Measurements from ENCODE around the gene PTPRCAP.

PTPRCAP gene

GRCh38 chr11:67393437-67393836, 44.0 kb downstream of the PTPRCAP start:
- no peak for DNase-seq

DNA sequence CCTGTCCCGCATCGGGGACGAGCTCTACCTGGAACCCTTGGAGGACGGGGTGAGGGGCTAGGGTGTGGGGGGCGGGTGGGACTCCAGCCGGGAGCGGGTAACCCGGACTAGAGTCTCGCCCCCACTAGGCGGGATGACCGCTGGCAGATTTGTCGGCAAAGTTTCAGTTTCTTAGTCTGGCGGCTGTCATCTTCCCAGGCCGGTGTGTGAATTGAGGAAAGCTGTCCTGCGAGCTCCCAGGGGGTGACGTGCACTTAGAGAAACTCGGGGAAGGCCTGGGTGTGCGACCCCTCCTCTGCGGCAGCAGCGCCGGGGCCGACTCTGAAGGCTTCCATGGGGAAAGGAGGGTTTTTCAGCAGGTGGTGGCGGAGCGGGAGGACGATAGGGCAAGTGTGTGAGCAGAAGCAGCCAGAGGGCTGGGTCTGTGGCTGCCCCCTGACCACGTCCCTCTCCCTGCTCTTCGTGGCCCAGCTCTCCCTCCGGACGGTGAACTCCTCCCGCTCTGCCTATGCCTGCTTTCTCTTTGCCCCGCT, 45.2 kb downstream of the PTPRCAP start:
- DNase-seq, result peak; percentile 59

DNA sequence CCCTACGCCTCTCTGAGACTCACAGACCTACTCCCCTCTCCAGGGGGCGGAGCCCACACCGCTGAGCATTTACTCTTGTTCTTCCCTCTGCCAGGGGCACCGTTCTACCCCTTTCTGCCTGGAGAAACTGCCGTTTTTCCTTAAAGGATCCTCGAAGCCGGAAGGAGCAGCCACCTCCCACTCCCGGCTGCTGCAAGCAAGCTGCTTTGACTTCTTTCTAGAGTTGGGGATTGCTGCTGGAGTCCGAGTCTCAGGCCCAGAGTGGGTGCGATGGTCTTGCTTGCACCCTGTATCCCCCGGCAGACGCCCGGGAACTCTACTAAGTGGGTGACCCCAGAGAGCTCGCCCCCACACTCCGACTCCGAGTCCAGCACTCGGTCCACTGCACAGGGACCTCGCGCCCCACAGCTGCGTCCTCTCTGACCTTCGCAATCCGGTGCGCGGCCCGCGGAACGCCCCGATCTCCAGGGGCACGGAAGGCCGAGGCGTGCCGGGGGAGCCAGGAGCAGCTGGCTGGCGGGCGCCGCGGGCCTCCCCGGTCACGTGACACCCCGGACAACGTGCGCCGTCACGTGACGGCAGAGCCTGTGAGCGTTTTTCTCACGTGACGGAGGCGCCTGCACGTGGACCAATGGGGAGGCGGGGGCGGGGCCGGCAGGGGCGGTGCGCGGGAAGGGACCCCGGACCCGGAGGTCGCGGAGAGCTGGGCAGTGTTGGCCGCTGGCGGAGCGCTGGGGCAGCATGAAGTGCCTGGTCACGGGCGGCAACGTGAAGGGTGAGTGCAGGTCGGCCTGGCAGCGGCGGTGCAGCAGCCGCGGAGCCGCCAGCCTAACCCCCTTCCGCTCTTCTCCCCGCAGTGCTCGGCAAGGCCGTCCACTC, 45.9 kb downstream of the PTPRCAP start, which contains the start of gene RAD9A:
RAD9A (plus strand) TSS at position 683 of the 879 bp plus-strand sequence; CDS start at position 742, 59 bp downstream.
- DNase-seq, result peak; percentile 98

DNA sequence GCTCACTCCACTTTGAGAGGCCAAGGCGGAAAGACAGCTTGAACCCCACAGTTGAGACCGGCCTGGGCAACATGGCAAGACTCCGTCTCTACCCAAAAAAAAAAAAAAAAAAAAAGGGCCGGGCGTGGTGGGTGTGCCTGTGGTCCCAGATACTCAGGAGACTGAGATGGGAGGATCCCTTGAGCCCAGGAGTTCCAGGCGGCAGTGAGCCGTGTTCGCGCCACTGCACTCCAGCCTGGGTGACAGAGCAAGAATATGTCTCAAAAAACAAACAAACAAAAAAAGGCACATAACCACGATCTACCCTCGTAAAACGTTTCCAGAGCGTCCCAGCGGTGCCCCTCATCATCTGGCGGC, 46.6 kb downstream of the PTPRCAP start:
- DNase-seq, result no peak

GRCh38 chr11:67389477-67389876, 48.0 kb downstream of the PTPRCAP start:
- no peak for DNase-seq

DNA sequence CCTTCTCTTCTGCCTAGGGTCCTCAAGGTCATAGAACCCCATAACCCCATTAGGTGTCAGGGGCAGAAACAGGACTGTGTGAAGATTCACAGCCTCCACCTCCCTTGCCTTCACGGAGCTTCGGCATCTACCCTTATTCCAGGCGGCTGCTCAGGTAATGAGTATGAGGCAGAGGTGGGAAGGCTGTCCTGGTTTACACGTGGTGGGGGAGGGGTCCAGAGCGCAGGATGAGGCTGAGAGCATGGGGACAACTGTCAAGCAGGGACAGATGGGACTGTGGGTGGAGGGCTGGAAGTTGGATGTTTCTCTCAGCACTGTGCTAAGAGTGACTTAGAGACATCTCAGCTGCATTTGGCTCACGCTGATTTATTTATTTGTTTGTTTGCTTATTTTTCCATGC, 50.0 kb downstream of the PTPRCAP start:
- DNase-seq, result no peak

DNA sequence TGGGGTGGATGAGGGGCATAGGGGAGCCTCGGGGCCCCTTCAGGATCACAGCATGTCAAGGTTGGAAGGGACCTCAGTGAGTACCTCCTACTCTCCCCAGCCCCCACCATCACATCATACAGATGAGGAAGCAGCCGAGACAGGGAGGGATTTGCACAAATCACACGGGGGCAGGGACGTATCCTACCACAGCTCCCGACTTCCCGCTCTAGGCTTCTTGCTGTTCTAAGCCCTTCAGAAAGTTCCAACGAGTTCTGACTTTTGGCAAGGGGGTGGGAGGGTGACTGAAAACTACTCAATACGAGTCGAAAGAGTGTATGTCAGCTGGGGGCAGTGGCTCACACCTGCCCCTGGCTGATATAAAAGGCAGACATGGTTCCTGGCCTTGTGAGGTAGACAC, 50.4 kb downstream of the PTPRCAP start:
- DNase-seq, result peak; percentile 46

Measured in suppressor macrophage treated with lipopolysaccharide for 4 hours (primary cell).